Keratinocyte (primary cell): ENCODE data around the gene CCDC60. TPM values are rescaled to one million over a fixed set of nuclear protein-coding genes. Genes with fewer than 3 reads are reported as not detected.

Experiments used
- DNase-seq: peaks from one replicate; pipeline ENCODE4 v3.0.0-alpha.2; 2011; ENCODE audit warnings: low read depth, missing footprints, low spot score
- FAIRE-seq: peaks from 2 replicates; lab custom pipeline; 2011; peaks lifted over from hg19 to GRCh38; lab: Jason Lieb, UNC
- H2AFZ ChIP-seq: 2 replicates; pipeline ENCODE4 v1.6.0; 2012; ENCODE audit warnings: low read length, control low read depth, inconsistent platforms; ENCODE audit not compliant: control insufficient read depth
- H3K27ac ChIP-seq: 2 replicates; pipeline ENCODE4 v1.5.1; 2011; ENCODE audit warnings: low read length; ENCODE audit not compliant: control insufficient read depth, insufficient read depth
- H3K27me3 ChIP-seq: 3 replicates; pipeline ENCODE4 v1.6.0; 2011; ENCODE audit warnings: low read length; ENCODE audit not compliant: control insufficient read depth, insufficient read depth; ENCODE audit errors: extremely low read depth
- H3K36me3 ChIP-seq, 2 experiments: 2 replicates in 1 of 2; 3 replicates in 1 of 2; pipeline ENCODE4 v1.5.1; 2011; ENCODE audit warnings: low read length in 2 of 2, mild to moderate bottlenecking in 1 of 2; ENCODE audit not compliant: control insufficient read depth in 2 of 2, insufficient read depth in 2 of 2; ENCODE audit errors: extremely low read depth in 1 of 2
- H3K4me1 ChIP-seq: 3 replicates; pipeline ENCODE4 v1.5.1; 2011; ENCODE audit warnings: low read length; ENCODE audit not compliant: control insufficient read depth, insufficient read depth; ENCODE audit errors: extremely low read depth
- H3K4me2 ChIP-seq: 3 replicates; pipeline ENCODE4 v1.6.0; 2011; ENCODE audit warnings: low read depth, low read length; ENCODE audit not compliant: control insufficient read depth, insufficient read depth; ENCODE audit errors: extremely low read depth
- H3K4me3 ChIP-seq, 3 experiments: fragments of 200-600 bp in 1 of 3; sonication (generic) in 1 of 3; 2 replicates in 2 of 3; 3 replicates in 1 of 3; pipeline ENCODE4 v1.5.1; 2011 to 2016; ENCODE audit warnings: low read length in 3 of 3, mild to moderate bottlenecking in 3 of 3, control low read depth in 2 of 3, inconsistent platforms in 1 of 3, low read depth in 1 of 3, mixed read lengths in 1 of 3, mixed run types in 1 of 3, moderate library complexity in 1 of 3; ENCODE audit not compliant: control insufficient read depth in 2 of 3, insufficient read depth in 2 of 3; ENCODE audit errors: extremely low read depth in 1 of 3
- H3K79me2 ChIP-seq: 2 replicates; pipeline ENCODE4 v1.6.0; 2012; ENCODE audit warnings: low read length; ENCODE audit not compliant: control insufficient read depth, insufficient read depth
- H3K9ac ChIP-seq: 3 replicates; pipeline ENCODE4 v1.6.0; 2011; ENCODE audit warnings: low read length; ENCODE audit not compliant: control insufficient read depth, insufficient read depth; ENCODE audit errors: extremely low read depth
- H3K9me1 ChIP-seq: 3 replicates; pipeline ENCODE4 v1.6.0; 2011; ENCODE audit warnings: low read length; ENCODE audit not compliant: control insufficient read depth, insufficient read depth; ENCODE audit errors: extremely low read depth
- H3K9me3 ChIP-seq: 2 replicates; pipeline ENCODE4 v1.5.1; 2012; ENCODE audit warnings: low read depth, low read length; ENCODE audit not compliant: control insufficient read depth
- H4K20me1 ChIP-seq: 3 replicates; pipeline ENCODE4 v1.6.0; 2011; ENCODE audit warnings: low read length; ENCODE audit not compliant: control insufficient read depth, insufficient read depth; ENCODE audit errors: extremely low read depth
- EZH2 ChIP-seq: IDR thresholded peaks from one replicate; pipeline ENCODE4 v1.6.1; 2012; ENCODE audit warnings: inconsistent platforms, mild to moderate bottlenecking, low read length, moderate library complexity
- dilution Hi-C: fragments of 300-500 bp; cut with MboI; formaldehyde crosslinking; loops from one replicate; pipeline ENCODE4 v1.7.0; 2020; ENCODE audit warnings: low sequenced_read_pairs; ENCODE audit not compliant: extremely low pct_ligation_motif_present
- polyA plus RNA-seq, 5 experiments: library from polyadenylated mRNA; depleted of rRNA in 3 of 5; stranded (reverse) in 3 of 5; stranded (forward) in 1 of 5; unstranded in 1 of 5; fragments of >200 nt; gene quantifications; 1 replicate in 1 of 5; 2 replicates in 3 of 5; 3 replicates in 1 of 5; pipeline versions ENCODE4 v1.2.1 to v1.2.3, GENCODE V29; 2011 to 2012; ENCODE audit warnings: missing spikeins in 2 of 5, low read depth in 1 of 5, low replicate concordance in 1 of 5
- TF ChIP-seq, protein P1 (sequence below), 3 experiments: IDR thresholded peaks in 1 of 3; conservative IDR thresholded peaks in 1 of 3; optimal IDR thresholded peaks in 1 of 3; 2 replicates in 2 of 3; 3 replicates in 1 of 3; pipeline versions ENCODE3 to v1.5.1; 2011; ENCODE audit warnings: low read length in 3 of 3, mild to moderate bottlenecking in 3 of 3, moderate library complexity in 2 of 3, control low read depth in 1 of 3, inconsistent platforms in 1 of 3; ENCODE audit not compliant: insufficient read depth in 2 of 3; ENCODE audit errors: extremely low read depth in 1 of 3

The CCDC60 gene
- polyA plus RNA-seq, 1 donor (not counting 4 experiments of a cell fraction or from before 2014, with no cell fraction given) = 0.09 TPM

DNA sequence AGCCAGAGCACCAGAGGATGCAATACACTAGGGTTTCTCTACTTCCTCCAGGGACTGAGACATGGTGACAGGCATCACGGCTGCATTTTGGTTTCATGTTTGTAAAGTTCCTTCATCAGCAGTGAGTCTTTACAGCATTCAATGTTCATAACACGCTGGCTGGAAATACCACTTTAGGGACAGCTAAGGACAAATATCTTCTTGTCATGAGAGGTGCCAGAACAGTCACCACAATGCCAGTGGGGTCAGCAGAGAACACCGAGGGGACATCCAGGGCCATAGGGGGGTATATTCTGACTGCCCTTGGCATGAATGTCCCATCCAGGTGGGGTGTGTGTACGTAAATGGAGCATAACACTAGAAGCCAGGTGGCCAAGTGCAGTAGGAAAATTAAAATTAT is 72.3 kb downstream of the CCDC60 start:
- FAIRE-seq (no peak), DNase-seq (no peak)
- no peak for TF ChIP-seq EZH2
- TF ChIP-seq, protein P1, sequence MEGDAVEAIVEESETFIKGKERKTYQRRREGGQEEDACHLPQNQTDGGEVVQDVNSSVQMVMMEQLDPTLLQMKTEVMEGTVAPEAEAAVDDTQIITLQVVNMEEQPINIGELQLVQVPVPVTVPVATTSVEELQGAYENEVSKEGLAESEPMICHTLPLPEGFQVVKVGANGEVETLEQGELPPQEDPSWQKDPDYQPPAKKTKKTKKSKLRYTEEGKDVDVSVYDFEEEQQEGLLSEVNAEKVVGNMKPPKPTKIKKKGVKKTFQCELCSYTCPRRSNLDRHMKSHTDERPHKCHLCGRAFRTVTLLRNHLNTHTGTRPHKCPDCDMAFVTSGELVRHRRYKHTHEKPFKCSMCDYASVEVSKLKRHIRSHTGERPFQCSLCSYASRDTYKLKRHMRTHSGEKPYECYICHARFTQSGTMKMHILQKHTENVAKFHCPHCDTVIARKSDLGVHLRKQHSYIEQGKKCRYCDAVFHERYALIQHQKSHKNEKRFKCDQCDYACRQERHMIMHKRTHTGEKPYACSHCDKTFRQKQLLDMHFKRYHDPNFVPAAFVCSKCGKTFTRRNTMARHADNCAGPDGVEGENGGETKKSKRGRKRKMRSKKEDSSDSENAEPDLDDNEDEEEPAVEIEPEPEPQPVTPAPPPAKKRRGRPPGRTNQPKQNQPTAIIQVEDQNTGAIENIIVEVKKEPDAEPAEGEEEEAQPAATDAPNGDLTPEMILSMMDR (optimal IDR thresholded peaks at IDR 0.05 in 1 of 3, IDR thresholded peaks at IDR 0.05 in 1 of 3, conservative IDR thresholded peaks at IDR 0.05 in 1 of 3; ENCODE audit: extremely low read depth in 1 of 3, insufficient read depth in 2 of 3, low read length in 3 of 3) = no peak
- no peak overlapping the region for H3K4me3 ChIP-seq
- no peaks in the 10 kb centered on the region for H3K9me3 ChIP-seq
- H3K27ac ChIP-seq = no peak overlapping the region
- H3K9ac ChIP-seq = no peak overlapping the region
- H3K27me3 ChIP-seq = no peaks in the 10 kb centered on the region
- H4K20me1 ChIP-seq = no peaks in the 10 kb centered on the region
- dilution Hi-C loops = no loop called here
- H2AFZ ChIP-seq = no peak overlapping the region
- no peak overlapping the region for H3K4me2 ChIP-seq
- H3K9me1 ChIP-seq = no peaks in the 10 kb centered on the region
- H3K36me3 ChIP-seq = no peaks in the 10 kb centered on the region
- H3K79me2 ChIP-seq = no peaks in the 10 kb centered on the region
- no peaks in the 10 kb centered on the region for H3K4me1 ChIP-seq

DNA sequence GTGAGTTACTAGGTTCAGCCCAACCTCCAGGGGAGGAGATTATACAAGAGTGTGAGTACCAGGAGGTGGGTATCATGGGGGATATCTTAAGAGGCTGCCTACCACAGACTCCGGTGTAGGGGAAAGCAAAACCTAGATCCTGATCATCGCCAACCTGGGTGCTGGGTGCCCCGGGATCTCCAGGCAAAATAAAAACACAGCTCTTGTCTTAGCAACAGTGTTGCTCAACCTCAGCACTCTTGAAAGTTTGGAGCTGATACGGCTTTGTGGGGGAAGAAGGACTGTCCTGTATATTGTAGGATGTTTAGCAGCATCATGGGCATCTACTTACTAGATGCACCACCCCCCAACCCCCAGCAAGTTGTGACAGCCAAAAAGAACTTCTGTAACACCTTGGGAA is 74.5 kb downstream of the CCDC60 start:
- no peak overlapping the region for H3K27ac ChIP-seq
- no peak for DNase-seq
- FAIRE-seq = no peak
- TF ChIP-seq, protein P1 (optimal IDR thresholded peaks at IDR 0.05 in 1 of 3, IDR thresholded peaks at IDR 0.05 in 1 of 3, conservative IDR thresholded peaks at IDR 0.05 in 1 of 3; ENCODE audit: extremely low read depth in 1 of 3, insufficient read depth in 2 of 3, low read length in 3 of 3) = no peak
- TF ChIP-seq EZH2 = no peak
- no peaks in the 10 kb centered on the region for H3K9me1 ChIP-seq
- no peak overlapping the region for H2AFZ ChIP-seq
- H3K79me2 ChIP-seq = no peaks in the 10 kb centered on the region
- no peak overlapping the region for H3K4me3 ChIP-seq
- no peaks in the 10 kb centered on the region for H3K36me3 ChIP-seq
- dilution Hi-C loops = no loop called here
- H3K9me3 ChIP-seq = no peaks in the 10 kb centered on the region
- no peak overlapping the region for H3K4me2 ChIP-seq
- H3K4me1 ChIP-seq = no peaks in the 10 kb centered on the region
- H3K27me3 ChIP-seq = no peaks in the 10 kb centered on the region
- H4K20me1 ChIP-seq = no peaks in the 10 kb centered on the region
- H3K9ac ChIP-seq = no peak overlapping the region
